ENCODE results near the gene POLR1C.
"Not testable (repeated sequence)": the region's sequence is repeated elsewhere in the genome, so short reads cannot be mapped to it uniquely, and the experiment has no call there.

DNA sequence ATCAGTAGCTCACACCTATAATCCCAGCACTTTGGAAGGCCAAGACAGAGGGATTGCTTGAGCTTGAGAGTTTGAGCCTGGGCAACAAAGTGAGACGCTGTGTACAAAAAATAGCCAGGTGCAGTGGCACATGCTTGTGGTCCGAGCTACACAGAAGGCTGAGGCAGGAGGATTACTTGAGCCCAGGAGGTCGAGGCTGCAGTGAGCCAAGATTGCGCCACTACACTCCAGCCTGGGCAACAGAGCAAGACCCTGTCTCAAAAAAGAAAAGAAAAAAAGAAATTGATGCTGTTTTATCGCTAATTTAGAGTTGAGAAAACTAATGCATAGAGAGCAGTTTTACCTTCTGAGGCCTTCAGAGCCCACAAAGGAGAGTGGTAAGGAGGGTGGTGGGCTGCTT, 18.6 kb upstream of the POLR1C start:
- not testable (repeated sequence) for TF ChIP-seq POLR2AphosphoS5 (IDR thresholded peaks at IDR 0.05; ENCODE audit: insufficient read depth in 1 of 2, low read depth in 1 of 2); CTCF (IDR thresholded peaks at IDR 0.05); POLR2A (IDR thresholded peaks at IDR 0.05)
